Body of pancreas (tissue), 4 donors: ENCODE measurements around the gene AGMO.

Source experiments
- POLR2A ChIP-seq, 3 donors: fragments of 450-650 bp; IDR thresholded peaks; one replicate each; pipeline ENCODE4 v1.6.1; 2016; ENCODE audit warnings: antibody characterized with exemption in 3 of 3, mild to moderate bottlenecking in 2 of 3
- TF ChIP-seq, protein P1 (sequence below), 7 experiments: fragments of 450-650 bp in 4 of 7; fragments of 200-600 bp in 3 of 7; sonication (generic) in 3 of 7; IDR thresholded peaks; one replicate each; pipeline ENCODE4 v1.5.1; 2016 to 2019; ENCODE audit warnings: antibody characterized with exemption in 7 of 7

DNA sequence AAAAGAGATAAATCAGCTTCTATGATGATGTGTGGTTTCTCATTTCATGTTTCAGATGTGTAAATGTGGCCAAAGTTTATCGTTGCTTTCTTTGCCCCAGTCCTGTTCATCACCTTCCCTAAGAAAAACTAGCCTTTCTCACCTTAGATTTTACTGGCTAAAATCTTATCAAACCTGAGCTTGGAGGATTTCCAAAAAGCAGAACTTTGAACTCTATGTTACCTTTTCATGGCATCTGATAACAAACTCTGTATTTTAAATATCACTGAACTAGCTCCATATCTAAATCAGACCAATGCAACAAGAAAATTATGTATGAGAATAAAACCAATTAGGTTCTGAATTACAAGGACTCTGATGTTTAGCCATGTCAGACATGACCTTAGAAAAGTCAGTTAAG lies 335.8 kb downstream of the AGMO start:
- TF ChIP-seq, protein P1, sequence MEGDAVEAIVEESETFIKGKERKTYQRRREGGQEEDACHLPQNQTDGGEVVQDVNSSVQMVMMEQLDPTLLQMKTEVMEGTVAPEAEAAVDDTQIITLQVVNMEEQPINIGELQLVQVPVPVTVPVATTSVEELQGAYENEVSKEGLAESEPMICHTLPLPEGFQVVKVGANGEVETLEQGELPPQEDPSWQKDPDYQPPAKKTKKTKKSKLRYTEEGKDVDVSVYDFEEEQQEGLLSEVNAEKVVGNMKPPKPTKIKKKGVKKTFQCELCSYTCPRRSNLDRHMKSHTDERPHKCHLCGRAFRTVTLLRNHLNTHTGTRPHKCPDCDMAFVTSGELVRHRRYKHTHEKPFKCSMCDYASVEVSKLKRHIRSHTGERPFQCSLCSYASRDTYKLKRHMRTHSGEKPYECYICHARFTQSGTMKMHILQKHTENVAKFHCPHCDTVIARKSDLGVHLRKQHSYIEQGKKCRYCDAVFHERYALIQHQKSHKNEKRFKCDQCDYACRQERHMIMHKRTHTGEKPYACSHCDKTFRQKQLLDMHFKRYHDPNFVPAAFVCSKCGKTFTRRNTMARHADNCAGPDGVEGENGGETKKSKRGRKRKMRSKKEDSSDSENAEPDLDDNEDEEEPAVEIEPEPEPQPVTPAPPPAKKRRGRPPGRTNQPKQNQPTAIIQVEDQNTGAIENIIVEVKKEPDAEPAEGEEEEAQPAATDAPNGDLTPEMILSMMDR (IDR thresholded peaks at IDR 0.05), result no peak
- no peak for TF ChIP-seq POLR2A (IDR thresholded peaks at IDR 0.05)
